GM12878 (cell line): Measurements from ENCODE around the gene USP12.

Experiments used
- CHD4 ChIP-seq: fragments of 200-600 bp; sonication (generic); IDR thresholded peaks from 2 replicates; pipeline ENCODE4 v1.6.1; 2016; ENCODE audit warnings: mild to moderate bottlenecking
- CTCF ChIP-seq, 3 experiments: IDR thresholded peaks in 2 of 3; conservative IDR thresholded peaks in 1 of 3; 2 replicates each; pipeline ENCODE4 v1.5.1; 2011; ENCODE audit warnings: low read depth in 3 of 3, low read length in 3 of 3, mild to moderate bottlenecking in 3 of 3, control low read depth in 2 of 3, moderate library complexity in 2 of 3, inconsistent platforms in 1 of 3, mixed read lengths in 1 of 3; ENCODE audit not compliant: control insufficient read depth in 2 of 3, insufficient read depth in 1 of 3; ENCODE audit errors: extremely low read depth in 1 of 3
- EP300 ChIP-seq, 2 experiments: fragments of 150-350 bp in 1 of 2; IDR thresholded peaks; 2 replicates each; pipeline ENCODE4 v1.6.1; 2011 to 2012; ENCODE audit warnings: low read depth in 2 of 2, low read length in 2 of 2, borderline replicate concordance in 1 of 2, improper control_type of control experiment in 1 of 2, inconsistent platforms in 1 of 2; ENCODE audit not compliant: control insufficient read depth in 1 of 2
- EZH2 ChIP-seq: IDR thresholded peaks from 2 replicates; pipeline ENCODE4 v1.6.1; 2012; ENCODE audit warnings: low read depth, mild to moderate bottlenecking, control low read depth, inconsistent platforms, low read length, borderline replicate concordance; ENCODE audit not compliant: control insufficient read depth
- FOXM1 ChIP-seq: IDR thresholded peaks from 2 replicates; pipeline ENCODE4 v1.6.1; 2012; ENCODE audit warnings: low read depth, mild to moderate bottlenecking, inconsistent platforms, low read length, moderate library complexity
- MLLT1 ChIP-seq: fragments of 450-650 bp; IDR thresholded peaks from 2 replicates; pipeline ENCODE4 v1.6.1; 2016; ENCODE audit warnings: mild to moderate bottlenecking
- MTA3 ChIP-seq: IDR thresholded peaks from 2 replicates; pipeline ENCODE4 v1.6.1; 2012; ENCODE audit warnings: low read length, inconsistent platforms, borderline replicate concordance
- MYC ChIP-seq: IDR thresholded peaks from 2 replicates; pipeline ENCODE4 v1.6.1; 2011; ENCODE audit warnings: mild to moderate bottlenecking, low read length, moderate library complexity, inconsistent platforms; ENCODE audit not compliant: insufficient read depth, insufficient replicate concordance, insufficient read length, severe bottlenecking
- POLR2A ChIP-seq: IDR thresholded peaks from 2 replicates; pipeline ENCODE4 v1.6.1; 2011; ENCODE audit warnings: low read depth, mild to moderate bottlenecking, low read length
- RAD21 ChIP-seq: IDR thresholded peaks from 2 replicates; pipeline ENCODE4 v1.6.1; 2011; ENCODE audit warnings: mild to moderate bottlenecking, low read depth, low read length, moderate library complexity; ENCODE audit not compliant: insufficient read depth
- REST ChIP-seq: IDR thresholded peaks from 2 replicates; pipeline ENCODE4 v1.6.1; 2012; ENCODE audit warnings: mild to moderate bottlenecking, low read depth, low read length
- SMAD1 ChIP-seq: fragments of 450-650 bp; IDR thresholded peaks from 2 replicates; pipeline ENCODE4 v1.6.1; 2018; ENCODE audit warnings: mild to moderate bottlenecking, low read depth; ENCODE audit not compliant: partially characterized antibody
- TCF7 ChIP-seq: IDR thresholded peaks from 2 replicates; pipeline ENCODE4 v1.6.1; 2014; ENCODE audit warnings: antibody characterized with exemption, borderline replicate concordance
- ZNF207 ChIP-seq: fragments of 450-650 bp; IDR thresholded peaks from 2 replicates; pipeline ENCODE4 v1.6.1; 2014; ENCODE audit warnings: antibody characterized with exemption, mild to moderate bottlenecking, borderline replicate concordance

- no peak for TF ChIP-seq CTCF (IDR thresholded peaks at IDR 0.05 in 2 of 3, conservative IDR thresholded peaks at IDR 0.05 in 1 of 3; ENCODE audit: control insufficient read depth in 2 of 3, extremely low read depth in 1 of 3, insufficient read depth in 1 of 3, low read depth in 3 of 3, low read length in 3 of 3)
- no peak for TF ChIP-seq ZNF207
- no peak for TF ChIP-seq TCF7
- TF ChIP-seq RAD21 = no peak
- TF ChIP-seq EZH2 = no peak
- TF ChIP-seq CHD4 = no peak
- TF ChIP-seq FOXM1 = no peak
- no peak for TF ChIP-seq POLR2A
- TF ChIP-seq EP300 (IDR thresholded peaks at IDR 0.05; ENCODE audit: borderline replicate concordance in 1 of 2, control insufficient read depth in 1 of 2, low read depth in 2 of 2, low read length in 2 of 2) = no peak
- no peak for TF ChIP-seq MYC
- TF ChIP-seq SMAD1 = no peak
- TF ChIP-seq REST = no peak
- TF ChIP-seq MLLT1 = no peak
- TF ChIP-seq MTA3 = no peak
Measured at GRCh38 chr13:27037171-27037570, 134.4 kb downstream of the USP12 start.
